Duodenal mucosa (tissue), 2 donors: ENCODE measurements around the gene CNTNAP4.

Experiments
- H3K27ac ChIP-seq: one replicate; pipeline ENCODE4 v1.7.0; 2013; ENCODE audit warnings: low read depth, low read length
- H3K27me3 ChIP-seq, 2 donors: one replicate each; pipeline ENCODE4 v1.7.0; 2013; ENCODE audit warnings: low read length in 2 of 2, control low read depth in 1 of 2; ENCODE audit not compliant: insufficient read depth in 2 of 2, control insufficient read depth in 1 of 2
- H3K36me3 ChIP-seq, 2 donors: one replicate each; pipeline ENCODE4 v1.7.0; 2013; ENCODE audit warnings: low read length in 2 of 2, control low read depth in 1 of 2; ENCODE audit not compliant: insufficient read depth in 2 of 2, control insufficient read depth in 1 of 2
- H3K4me1 ChIP-seq, 2 donors: one replicate each; pipeline ENCODE4 v1.7.0; 2013; ENCODE audit warnings: low read length in 2 of 2, control low read depth in 1 of 2; ENCODE audit not compliant: insufficient read depth in 2 of 2, control insufficient read depth in 1 of 2
- H3K4me3 ChIP-seq, 2 donors: one replicate each; pipeline ENCODE4 v1.7.0; 2013; ENCODE audit warnings: low read length in 2 of 2, low read depth in 1 of 2
- H3K9ac ChIP-seq, 2 donors: one replicate each; pipeline ENCODE4 v1.7.0; 2013; ENCODE audit warnings: low read length in 2 of 2, low read depth in 1 of 2
- H3K9me3 ChIP-seq, 2 donors: one replicate each; pipeline ENCODE4 v1.7.0; 2013; ENCODE audit warnings: low read length in 2 of 2, control low read depth in 1 of 2; ENCODE audit not compliant: control insufficient read depth in 1 of 2

Gene CNTNAP4

GRCh38 chr16:76268824-76269223 is 8.4 kb upstream of the CNTNAP4 start:
- Histone ChIP-seq H3K36me3 (no peaks in the 10 kb centered on the region), H3K27ac (no peak overlapping the region), H3K9ac (no peak overlapping the region), H3K27me3 (no peaks in the 10 kb centered on the region), H3K4me3 (no peak overlapping the region), H3K4me1 (no peaks in the 10 kb centered on the region), H3K9me3 (no peaks in the 10 kb centered on the region)

GRCh38 chr16:76277460-76278030 is 344 bp downstream of the CNTNAP4 start:
- Histone ChIP-seq H3K9ac (no peak overlapping the region), H3K36me3 (no peaks in the 10 kb centered on the region), H3K27ac (no peak overlapping the region), H3K27me3 (no peaks in the 10 kb centered on the region), H3K4me3 (no peak overlapping the region), H3K4me1 (no peaks in the 10 kb centered on the region), H3K9me3 (no peaks in the 10 kb centered on the region)

- H3K9ac ChIP-seq = no peak overlapping the region
- no peaks in the 10 kb centered on the region for H3K27me3 ChIP-seq
- H3K4me3 ChIP-seq = no peak overlapping the region
- no peaks in the 10 kb centered on the region for H3K9me3 ChIP-seq
- H3K36me3 ChIP-seq = no peaks in the 10 kb centered on the region
- no peak overlapping the region for H3K27ac ChIP-seq
- no peaks in the 10 kb centered on the region for H3K4me1 ChIP-seq
Measured at GRCh38 chr16:76278086-76278485, 885 bp downstream of the CNTNAP4 start.

- no peaks in the 10 kb centered on the region for H3K9me3 ChIP-seq
- H3K4me1 ChIP-seq = no peaks in the 10 kb centered on the region
- H3K4me3 ChIP-seq = no peak overlapping the region
- H3K27me3 ChIP-seq = no peaks in the 10 kb centered on the region
- H3K36me3 ChIP-seq = no peaks in the 10 kb centered on the region
- H3K27ac ChIP-seq = no peak overlapping the region
- no peak overlapping the region for H3K9ac ChIP-seq
Measured at GRCh38 chr16:76278980-76279379, 1.8 kb downstream of the CNTNAP4 start.

GRCh38 chr16:76280421-76281215 is 3.4 kb downstream of the CNTNAP4 start:
- Histone ChIP-seq H3K4me1 (no peaks in the 10 kb centered on the region), H3K27me3 (no peaks in the 10 kb centered on the region), H3K4me3 (no peak overlapping the region), H3K27ac (no peak overlapping the region), H3K36me3 (no peaks in the 10 kb centered on the region), H3K9me3 (no peaks in the 10 kb centered on the region), H3K9ac (no peak overlapping the region)

- no peak overlapping the region for H3K4me3 ChIP-seq
- H3K27ac ChIP-seq = no peak overlapping the region
- H3K36me3 ChIP-seq = no peaks in the 10 kb centered on the region
- H3K27me3 ChIP-seq = no peaks in the 10 kb centered on the region
- no peak overlapping the region for H3K9ac ChIP-seq
- H3K9me3 ChIP-seq = no peaks in the 10 kb centered on the region
- H3K4me1 ChIP-seq = no peaks in the 10 kb centered on the region
Measured at GRCh38 chr16:76287466-76287865, 10.3 kb downstream of the CNTNAP4 start.

- no peaks in the 10 kb centered on the region for H3K9me3 ChIP-seq
- H3K9ac ChIP-seq = no peak overlapping the region
- no peak overlapping the region for H3K4me3 ChIP-seq
- no peaks in the 10 kb centered on the region for H3K27me3 ChIP-seq
- H3K4me1 ChIP-seq = no peaks in the 10 kb centered on the region
- no peak overlapping the region for H3K27ac ChIP-seq
- no peaks in the 10 kb centered on the region for H3K36me3 ChIP-seq
Measured at GRCh38 chr16:76292218-76292617, 15.0 kb downstream of the CNTNAP4 start.

- Histone ChIP-seq H3K4me1 (no peaks in the 10 kb centered on the region), H3K9ac (no peak overlapping the region), H3K36me3 (no peaks in the 10 kb centered on the region), H3K27ac (no peak overlapping the region), H3K4me3 (no peak overlapping the region), H3K27me3 (no peaks in the 10 kb centered on the region), H3K9me3 (no peaks in the 10 kb centered on the region)
Measured at GRCh38 chr16:76293980-76294379, 16.8 kb downstream of the CNTNAP4 start.

GRCh38 chr16:76294396-76295214 is 17.4 kb downstream of the CNTNAP4 start:
- H3K4me3 ChIP-seq = no peak overlapping the region
- H3K27ac ChIP-seq = no peak overlapping the region
- H3K9me3 ChIP-seq = no peaks in the 10 kb centered on the region
- no peaks in the 10 kb centered on the region for H3K4me1 ChIP-seq
- H3K36me3 ChIP-seq = no peaks in the 10 kb centered on the region
- H3K27me3 ChIP-seq = no peaks in the 10 kb centered on the region
- no peak overlapping the region for H3K9ac ChIP-seq

GRCh38 chr16:76297941-76298340 is 20.7 kb downstream of the CNTNAP4 start:
- no peak overlapping the region for H3K9ac ChIP-seq
- H3K9me3 ChIP-seq = no peaks in the 10 kb centered on the region
- H3K27me3 ChIP-seq = no peaks in the 10 kb centered on the region
- no peak overlapping the region for H3K4me3 ChIP-seq
- H3K4me1 ChIP-seq = no peaks in the 10 kb centered on the region
- H3K27ac ChIP-seq = no peak overlapping the region
- H3K36me3 ChIP-seq = no peaks in the 10 kb centered on the region
